ENCODE results near the gene GTF2H1. TPM values are rescaled to one million over a fixed set of nuclear protein-coding genes. Genes with fewer than 3 reads are reported as not detected.
A peak's percentile ranks its signal among the peaks of the same experiment; 100 is the strongest.

The GTF2H1 gene
- total RNA-seq, 3 donors from 2014 or later: 73.1 to 83.7 (median 74.4) TPM

DNA sequence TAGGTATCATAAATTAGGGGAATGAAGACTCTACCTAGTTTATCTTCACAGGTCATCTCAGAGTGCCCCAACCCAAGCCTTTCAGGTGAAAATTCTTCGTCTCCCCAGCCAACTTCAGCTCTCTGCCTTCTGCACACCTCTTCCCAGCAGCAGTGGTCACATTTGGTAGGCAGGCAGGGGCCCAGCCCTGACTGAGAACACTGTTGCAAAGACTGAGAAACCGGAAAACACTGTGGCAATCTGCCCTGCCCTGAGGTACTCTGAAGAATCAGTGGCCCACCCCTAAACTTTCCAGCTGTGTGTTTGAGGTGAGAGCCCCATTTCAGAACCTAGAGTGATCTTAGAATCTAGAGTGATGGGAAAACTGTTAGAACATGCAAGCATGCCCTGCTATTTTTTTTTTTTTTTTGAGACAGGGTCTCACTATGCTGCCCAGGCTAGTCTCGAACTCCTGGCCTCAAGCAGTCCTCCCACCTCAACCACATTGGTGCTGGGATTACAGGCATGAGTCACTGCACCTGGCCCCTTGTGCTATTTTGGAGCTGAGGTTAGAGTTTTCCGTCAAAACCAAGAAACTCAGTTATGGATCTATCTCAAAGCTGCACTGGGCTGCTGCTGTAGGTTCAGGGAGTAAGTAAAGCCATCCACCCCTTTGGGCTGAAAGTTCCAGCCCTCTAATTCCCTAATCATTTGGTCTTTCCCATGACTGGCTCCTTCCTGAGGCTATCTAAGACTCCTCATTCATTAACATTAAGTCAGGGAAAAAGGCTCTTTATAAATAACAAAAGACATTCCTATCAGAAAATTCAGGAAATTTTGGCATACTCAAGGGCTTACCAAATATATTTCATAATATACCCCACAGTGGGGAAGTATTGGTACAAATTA lies 70.3 kb downstream of the GTF2H1 start:
- intact Hi-C loops (cut with DNase I; ENCODE audit: low total_unique reads): loop anchor here (10.0 kb wide), 1 partner anchor 68 kb away; the partner anchor contains the start of genes GTF2H1 and HPS5
- Histone ChIP-seq H3K27me3 (no peaks in the 10 kb centered on the region), H3K4me1 (no peaks in the 10 kb centered on the region), H3K36me3 (peaks cover 2% of the 10 kb centered on the region), H3K27ac (peak overlapping the region; percentile 70 to 90), H3K4me3 (no peak overlapping the region), H3K9me3 (no peaks in the 10 kb centered on the region)
- DNase-seq (ENCODE audit: low spot score in 2 of 2): no peak
- no peak for TF ChIP-seq POLR2A (IDR thresholded peaks at IDR 0.05)
- no peak for TF ChIP-seq POLR2AphosphoS5 (IDR thresholded peaks at IDR 0.05)
- TF ChIP-seq, protein P1, sequence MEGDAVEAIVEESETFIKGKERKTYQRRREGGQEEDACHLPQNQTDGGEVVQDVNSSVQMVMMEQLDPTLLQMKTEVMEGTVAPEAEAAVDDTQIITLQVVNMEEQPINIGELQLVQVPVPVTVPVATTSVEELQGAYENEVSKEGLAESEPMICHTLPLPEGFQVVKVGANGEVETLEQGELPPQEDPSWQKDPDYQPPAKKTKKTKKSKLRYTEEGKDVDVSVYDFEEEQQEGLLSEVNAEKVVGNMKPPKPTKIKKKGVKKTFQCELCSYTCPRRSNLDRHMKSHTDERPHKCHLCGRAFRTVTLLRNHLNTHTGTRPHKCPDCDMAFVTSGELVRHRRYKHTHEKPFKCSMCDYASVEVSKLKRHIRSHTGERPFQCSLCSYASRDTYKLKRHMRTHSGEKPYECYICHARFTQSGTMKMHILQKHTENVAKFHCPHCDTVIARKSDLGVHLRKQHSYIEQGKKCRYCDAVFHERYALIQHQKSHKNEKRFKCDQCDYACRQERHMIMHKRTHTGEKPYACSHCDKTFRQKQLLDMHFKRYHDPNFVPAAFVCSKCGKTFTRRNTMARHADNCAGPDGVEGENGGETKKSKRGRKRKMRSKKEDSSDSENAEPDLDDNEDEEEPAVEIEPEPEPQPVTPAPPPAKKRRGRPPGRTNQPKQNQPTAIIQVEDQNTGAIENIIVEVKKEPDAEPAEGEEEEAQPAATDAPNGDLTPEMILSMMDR (IDR thresholded peaks at IDR 0.05): no peak

DNA sequence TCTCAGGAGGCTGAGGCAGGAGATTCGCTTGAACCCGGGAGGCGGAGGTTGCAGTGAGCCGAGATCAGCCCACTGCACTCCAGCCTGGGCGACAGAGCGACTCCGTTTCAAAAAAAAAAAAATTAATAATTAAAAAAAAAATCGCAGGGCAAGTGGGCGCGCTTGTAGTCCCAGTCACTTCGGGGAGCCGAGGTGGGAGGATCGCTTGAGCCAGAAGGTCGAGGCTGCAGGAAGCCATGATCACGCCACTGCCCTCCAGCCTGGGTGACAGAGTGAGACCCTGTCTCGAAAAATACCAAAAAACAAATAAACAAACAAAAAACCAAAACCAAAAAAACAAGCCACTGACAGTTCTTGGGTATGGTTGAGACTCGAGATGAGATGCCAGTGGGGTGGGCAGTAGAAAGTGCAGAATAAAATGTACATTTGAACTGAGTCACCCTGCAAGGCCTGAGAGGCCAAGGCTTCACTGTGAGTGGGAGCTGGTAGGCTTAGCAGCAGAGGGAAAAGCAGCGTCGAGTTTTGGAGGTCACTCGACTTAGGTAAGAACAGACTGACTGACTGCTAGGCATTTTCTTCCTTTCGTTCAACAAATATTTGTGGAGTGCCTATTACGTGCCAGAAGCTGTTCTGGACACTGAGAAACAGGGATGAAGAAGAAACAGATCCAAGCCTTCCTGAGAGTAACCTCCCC lies 71.4 kb downstream of the GTF2H1 start:
- H3K36me3 ChIP-seq: peaks cover 4% of the 10 kb centered on the region
- H3K4me3 ChIP-seq: peak overlapping the region; percentile 63 to 97 (median 78)
- H3K9me3 ChIP-seq: no peaks in the 10 kb centered on the region
- H3K27me3 ChIP-seq: no peaks in the 10 kb centered on the region
- intact Hi-C loops (cut with DNase I; ENCODE audit: low total_unique reads): loop anchor here (10.0 kb wide), 1 partner anchor 69 kb away; the partner anchor contains the start of genes GTF2H1 and HPS5
- no peak for DNase-seq (ENCODE audit: low spot score in 2 of 2)
- no peaks in the 10 kb centered on the region for H3K4me1 ChIP-seq
- TF ChIP-seq POLR2A (IDR thresholded peaks at IDR 0.05): no peak
- TF ChIP-seq, protein P1 (IDR thresholded peaks at IDR 0.05): no peak
- no peak for TF ChIP-seq POLR2AphosphoS5 (IDR thresholded peaks at IDR 0.05)
- H3K27ac ChIP-seq: peak overlapping the region; percentile 90 to 99

DNA sequence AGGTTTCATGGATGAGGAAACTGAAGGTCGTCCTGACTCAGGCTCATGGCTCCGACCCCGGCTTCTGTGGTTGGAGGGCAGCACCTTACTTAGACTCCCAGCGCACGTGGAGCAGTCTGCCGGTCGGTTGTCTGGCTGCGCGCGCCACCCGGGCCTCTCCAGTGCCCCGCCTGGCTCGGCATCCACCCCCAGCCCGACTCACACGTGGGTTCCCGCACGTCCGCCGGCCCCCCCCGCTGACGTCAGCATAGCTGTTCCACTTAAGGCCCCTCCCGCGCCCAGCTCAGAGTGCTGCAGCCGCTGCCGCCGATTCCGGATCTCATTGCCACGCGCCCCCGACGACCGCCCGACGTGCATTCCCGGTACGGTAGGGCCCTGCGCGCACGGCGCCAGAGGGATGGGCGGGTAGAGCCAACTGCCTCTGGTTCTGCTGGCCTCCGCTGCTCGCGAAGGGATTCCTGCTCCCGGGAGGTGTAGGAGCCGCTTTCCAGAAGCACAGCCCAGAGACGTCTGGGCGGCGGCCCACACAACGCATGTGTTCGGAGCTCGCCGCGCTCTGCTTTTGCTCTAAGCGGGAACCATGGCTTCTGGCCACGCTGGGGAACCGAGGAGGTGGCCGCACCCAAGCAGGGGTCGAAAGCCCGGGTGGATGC lies 72.0 kb downstream of the GTF2H1 start, which contains the start of gene LDHA:
Gene LDHA (plus strand): TSS at position 289 of the 653 bp plus-strand sequence. CDS start 2,280 bp downstream, outside the sequence.
- TF ChIP-seq, protein P1 (IDR thresholded peaks at IDR 0.05): peak in 1 of 3 donors; percentile 6
- TF ChIP-seq POLR2A (IDR thresholded peaks at IDR 0.05) (peak; percentile 98), POLR2AphosphoS5 (IDR thresholded peaks at IDR 0.05) (peak; percentile 96 to 99 (median 97))
- Histone ChIP-seq H3K27me3 (no peaks in the 10 kb centered on the region), H3K4me3 (peak within 1 kb of the TSS; percentile 63 to 97 (median 78)), H3K27ac (peak within 1 kb of the TSS; percentile 90 to 99), H3K4me1 (no peaks in the 10 kb centered on the region), H3K36me3 (peaks cover 4% of the 10 kb centered on the region), H3K9me3 (no peaks in the 10 kb centered on the region)
- peak; percentile 96 to 98 for DNase-seq (ENCODE audit: low spot score in 2 of 2)
- intact Hi-C loops (cut with DNase I; ENCODE audit: low total_unique reads): loop anchor here (10.0 kb wide), 1 partner anchor 70 kb away; the partner anchor contains the start of genes GTF2H1 and HPS5

DNA sequence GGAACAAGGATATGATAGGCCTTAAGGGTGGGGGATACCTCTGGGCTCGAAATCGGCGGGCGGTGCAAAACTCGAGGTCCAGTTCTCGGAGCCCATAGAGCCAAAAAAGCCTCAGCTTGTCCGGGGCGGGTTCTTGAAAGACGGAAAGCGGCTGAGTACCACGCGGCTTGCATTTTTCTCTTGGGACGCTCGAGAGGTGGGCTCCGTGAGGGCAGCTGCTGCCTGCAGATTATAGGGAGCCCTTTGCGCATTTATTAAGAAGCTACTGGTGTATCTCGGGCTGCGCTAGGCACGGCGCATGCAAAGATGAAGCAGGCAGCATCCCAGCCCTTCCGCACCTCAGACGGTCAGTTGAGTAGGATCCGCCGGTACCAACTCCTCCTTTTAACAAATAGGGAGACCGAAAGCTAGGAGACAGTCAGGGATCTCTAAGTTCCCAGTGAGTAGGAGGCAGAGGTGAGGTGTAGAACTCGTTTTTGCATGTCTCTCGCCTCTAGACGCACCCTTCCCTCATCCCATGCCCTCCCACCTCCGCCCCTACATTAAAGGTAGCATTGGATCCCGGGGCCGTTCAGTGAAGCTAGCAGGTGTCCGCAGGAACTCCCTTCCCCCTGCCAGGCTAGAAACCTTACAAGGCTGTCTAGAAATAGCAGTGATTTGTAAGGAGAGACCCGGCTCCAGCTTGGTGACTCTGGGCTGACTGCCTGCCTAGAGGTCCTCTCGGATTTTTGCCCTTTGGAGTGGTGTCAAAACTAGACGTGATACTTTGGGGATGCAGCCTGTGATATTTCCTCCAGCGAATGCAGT lies 72.8 kb downstream of the GTF2H1 start:
- peaks cover 4% of the 10 kb centered on the region for H3K36me3 ChIP-seq
- no peaks in the 10 kb centered on the region for H3K27me3 ChIP-seq
- peak in 1 of 2 donors; percentile 23 for DNase-seq (ENCODE audit: low spot score in 2 of 2)
- peak overlapping the region; percentile 63 to 97 (median 78) for H3K4me3 ChIP-seq
- H3K27ac ChIP-seq: peak overlapping the region; percentile 90 to 99
- H3K9me3 ChIP-seq: no peaks in the 10 kb centered on the region
- TF ChIP-seq POLR2A (IDR thresholded peaks at IDR 0.05) (no peak), POLR2AphosphoS5 (IDR thresholded peaks at IDR 0.05) (no peak)
- TF ChIP-seq, protein P1 (IDR thresholded peaks at IDR 0.05): no peak
- intact Hi-C loops (cut with DNase I; ENCODE audit: low total_unique reads): loop anchor here (10.0 kb wide), 1 partner anchor 70 kb away; the partner anchor contains the start of genes GTF2H1 and HPS5
- H3K4me1 ChIP-seq: no peaks in the 10 kb centered on the region
